Tibial nerve (tissue), 4 donors: Measurements from ENCODE around the gene AK2. TPM values are rescaled to one million over a fixed set of nuclear protein-coding genes. Genes with fewer than 3 reads are reported as not detected.
"Not testable (repeated sequence)": the region's sequence is repeated elsewhere in the genome, so short reads cannot be mapped to it uniquely, and the experiment has no call there.

Source experiments
- DNase-seq, 2 donors: peaks; one replicate each; pipeline ENCODE4 v3.0.0-alpha.2; 2019; ENCODE audit warnings: low spot score in 2 of 2
- H3K27ac ChIP-seq, 4 donors: fragments of 200-600 bp; sonication (generic) in 3 of 4; one replicate each; pipeline ENCODE4 v1.5.1; 2017 to 2019; ENCODE audit warnings: mild to moderate bottlenecking in 1 of 4
- H3K27me3 ChIP-seq, 2 donors: fragments of 200-600 bp; sonication (generic) in 1 of 2; one replicate each; pipeline versions ENCODE4 v1.5.1 to v1.6.0; 2017 to 2019
- H3K36me3 ChIP-seq, 3 donors: fragments of 200-600 bp; sonication (generic); one replicate each; pipeline ENCODE4 v1.5.1; 2018 to 2019
- H3K4me1 ChIP-seq, 4 donors: fragments of 200-600 bp; sonication (generic) in 3 of 4; one replicate each; pipeline ENCODE4 v1.5.1; 2017 to 2019
- H3K4me3 ChIP-seq, 4 donors: fragments of 200-600 bp; sonication (generic) in 3 of 4; one replicate each; pipeline ENCODE4 v1.5.1; 2017 to 2019; ENCODE audit warnings: mild to moderate bottlenecking in 1 of 4, moderate library complexity in 1 of 4
- H3K9me3 ChIP-seq, 4 donors: fragments of 200-600 bp; sonication (generic) in 3 of 4; one replicate each; pipeline ENCODE4 v1.5.1; 2017 to 2019
- CTCF ChIP-seq, 5 experiments: fragments of 200-600 bp in 3 of 5; fragments of 450-650 bp in 2 of 5; sonication (generic) in 3 of 5; IDR thresholded peaks; one replicate each; pipeline ENCODE4 v1.5.1; 2016 to 2019; ENCODE audit warnings: antibody characterized with exemption in 5 of 5, mild to moderate bottlenecking in 3 of 5, moderate library complexity in 2 of 5
- EP300 ChIP-seq, 2 donors: sonication (generic); formaldehyde crosslinking; IDR thresholded peaks; one replicate each; pipeline ENCODE4 v1.6.1; 2017; ENCODE audit warnings: antibody characterized with exemption in 2 of 2, mild to moderate bottlenecking in 1 of 2
- POLR2A ChIP-seq, 2 donors: fragments of 450-650 bp; IDR thresholded peaks; one replicate each; pipeline ENCODE4 v1.6.1; 2017; ENCODE audit warnings: antibody characterized with exemption in 2 of 2, mild to moderate bottlenecking in 2 of 2, moderate library complexity in 2 of 2
- WGBS, 2 donors: methylation state at CpG; one replicate each; pipeline ENCODE4 v1.1.5; 2018; 5-methylcytosine and 5-hydroxymethylcytosine counted together
- total RNA-seq, 4 donors: library from RNA; depleted of rRNA; stranded (reverse); fragments of >200 nt; gene quantifications; one replicate each; pipeline ENCODE4 v1.1.0, GENCODE V29; 2016

AK2 gene
- total RNA-seq, 4 donors from 2014 or later: 127 to 559 (median 207) TPM

- no peak for DNase-seq
- H3K9me3 ChIP-seq: no peaks in the 10 kb centered on the region
- no peak for TF ChIP-seq EP300 (IDR thresholded peaks at IDR 0.05)
- TF ChIP-seq POLR2A (IDR thresholded peaks at IDR 0.05): no peak
- no peak for TF ChIP-seq CTCF (IDR thresholded peaks at IDR 0.05)
- H3K4me3 ChIP-seq: no peak overlapping the region
- no peaks in the 10 kb centered on the region for H3K36me3 ChIP-seq
- 57 to 60% methylated on average over 2 of the region's 2 CpGs for WGBS, 2 donors
- H3K4me1 ChIP-seq: peaks cover 0 to 6% (median 3%) of the 10 kb centered on the region in 4 donors
- no peaks in the 10 kb centered on the region for H3K27me3 ChIP-seq
- H3K27ac ChIP-seq: no peak overlapping the region
Observed at GRCh38 chr1:33072707-33073106, 36.0 kb upstream of the AK2 start.

GRCh38 chr1:33070628-33071027, 33.9 kb upstream of the AK2 start:
- H3K27ac ChIP-seq: no peak overlapping the region
- no peak for TF ChIP-seq POLR2A (IDR thresholded peaks at IDR 0.05)
- no peak for TF ChIP-seq EP300 (IDR thresholded peaks at IDR 0.05)
- TF ChIP-seq CTCF (IDR thresholded peaks at IDR 0.05): no peak
- H3K4me3 ChIP-seq: no peak overlapping the region
- H3K4me1 ChIP-seq: peaks cover 0 to 6% (median 3%) of the 10 kb centered on the region in 4 donors
- H3K36me3 ChIP-seq: no peaks in the 10 kb centered on the region
- WGBS, 2 donors: 89 to 91% methylated on average over 1 of the region's 1 CpG
- H3K27me3 ChIP-seq: no peaks in the 10 kb centered on the region
- DNase-seq: no peak
- H3K9me3 ChIP-seq: peaks cover 0 to 3% (median 0%) of the 10 kb centered on the region in 4 donors

GRCh38 chr1:33068108-33068507, 31.4 kb upstream of the AK2 start:
- WGBS, 2 donors: 25 to 29% methylated on average over 2 of the region's 2 CpGs
- not testable (repeated sequence) for H3K36me3 ChIP-seq, H3K27ac ChIP-seq, H3K4me3 ChIP-seq, H3K4me1 ChIP-seq, DNase-seq, H3K27me3 ChIP-seq
- peaks cover 0 to 28% (median 8%) of the 10 kb centered on the region in 4 donors for H3K9me3 ChIP-seq

- 86 to 88% methylated on average over 3 of the region's 3 CpGs for WGBS, 2 donors
- DNase-seq, H3K27me3 ChIP-seq, H3K4me3 ChIP-seq, H3K36me3 ChIP-seq, H3K4me1 ChIP-seq, H3K27ac ChIP-seq: not testable (repeated sequence)
- H3K9me3 ChIP-seq: peaks cover 0 to 35% (median 8%) of the 10 kb centered on the region in 4 donors
Observed at GRCh38 chr1:33066477-33066876, 29.8 kb upstream of the AK2 start.

- 86 to 91% methylated on average over 10 of the region's 10 CpGs for WGBS, 2 donors
Observed at GRCh38 chr1:33065301-33065700, 28.6 kb upstream of the AK2 start.

GRCh38 chr1:33064284-33064683, 27.6 kb upstream of the AK2 start:
- Histone ChIP-seq H3K4me1 (peaks cover 0 to 20% (median 5%) of the 10 kb centered on the region in 4 donors), H3K9me3 (peaks cover 0 to 35% (median 8%) of the 10 kb centered on the region in 4 donors)
- H3K27ac ChIP-seq, DNase-seq, H3K36me3 ChIP-seq, H3K27me3 ChIP-seq, H3K4me3 ChIP-seq: not testable (repeated sequence)
- WGBS, 2 donors: 92 to 93% methylated on average over 9 of the region's 9 CpGs

More at GRCh38 chr1:33065301-33065700, 28.6 kb upstream of the AK2 start:
- H3K4me1 ChIP-seq: peaks cover 0 to 13% (median 3%) of the 10 kb centered on the region in 4 donors
- H3K4me3 ChIP-seq: no peak overlapping the region
- DNase-seq: no peak
- no peaks in the 10 kb centered on the region for H3K36me3 ChIP-seq
- H3K27me3 ChIP-seq: no peaks in the 10 kb centered on the region
- TF ChIP-seq EP300 (IDR thresholded peaks at IDR 0.05) (no peak), POLR2A (IDR thresholded peaks at IDR 0.05) (no peak), CTCF (IDR thresholded peaks at IDR 0.05) (no peak)
- no peak overlapping the region for H3K27ac ChIP-seq
- peaks cover 0 to 35% (median 8%) of the 10 kb centered on the region in 4 donors for H3K9me3 ChIP-seq

- no peak for TF ChIP-seq EP300 (IDR thresholded peaks at IDR 0.05)
- TF ChIP-seq POLR2A (IDR thresholded peaks at IDR 0.05): no peak
- no peak for TF ChIP-seq CTCF (IDR thresholded peaks at IDR 0.05)
Observed at GRCh38 chr1:33061834-33062233, 25.2 kb upstream of the AK2 start.

More at GRCh38 chr1:33061834-33062233, 25.2 kb upstream of the AK2 start:
- Histone ChIP-seq H3K4me3 (no peak overlapping the region), H3K4me1 (peaks cover 0 to 20% (median 5%) of the 10 kb centered on the region in 4 donors), H3K9me3 (peaks cover 0 to 35% (median 8%) of the 10 kb centered on the region in 4 donors), H3K27ac (no peak overlapping the region), H3K27me3 (no peaks in the 10 kb centered on the region), H3K36me3 (no peaks in the 10 kb centered on the region)
- no peak for DNase-seq
